ENCODE measurements around the gene SLC15A5. TPM values are rescaled to one million over a fixed set of nuclear protein-coding genes. Genes with fewer than 3 reads are reported as not detected.

Gene SLC15A5
- polyA plus RNA-seq, 1 donor = not detected

DNA sequence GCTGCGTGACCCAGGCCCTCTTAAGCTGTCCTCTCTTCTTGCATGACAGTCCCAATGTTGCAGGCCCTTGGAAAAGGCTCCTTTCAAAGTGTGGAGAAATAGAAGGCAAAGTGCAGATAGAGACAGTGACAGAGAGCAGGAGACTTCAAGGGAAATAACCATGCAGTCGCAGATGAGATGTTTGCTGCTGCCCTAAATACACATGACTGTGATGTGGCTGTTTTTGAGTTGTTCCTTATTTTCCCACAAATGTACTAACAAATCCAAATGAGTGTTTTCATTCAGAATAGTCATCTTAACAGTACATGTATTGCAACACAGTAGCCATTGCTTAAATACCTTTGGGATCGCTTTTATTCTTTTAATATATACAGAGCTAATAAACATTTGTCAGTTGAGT, 101.6 kb downstream of the SLC15A5 start:
- DNase-seq = no peak

- DNase-seq = no peak
Measured at GRCh38 chr12:16174282-16174681, 103.2 kb downstream of the SLC15A5 start.

DNA sequence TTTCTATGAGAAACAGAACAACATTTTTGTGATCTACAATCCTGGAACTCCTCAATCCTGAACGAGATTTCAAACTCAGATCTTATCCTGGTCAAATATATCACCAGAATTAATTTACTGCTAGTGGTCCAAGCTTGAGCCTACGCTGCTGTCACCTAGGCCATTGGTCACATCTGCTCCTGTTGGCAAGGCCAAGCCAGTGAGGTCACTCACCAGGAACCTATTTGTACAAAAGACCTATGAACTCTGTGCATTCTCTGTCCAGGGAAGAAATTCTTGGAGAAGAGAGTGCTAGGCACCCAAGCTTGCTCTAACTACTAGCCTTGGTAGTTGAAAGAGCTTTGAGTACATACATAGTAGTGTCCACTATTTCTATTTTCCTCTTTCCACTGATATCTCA, 106.1 kb downstream of the SLC15A5 start:
- no peak for DNase-seq

DNA sequence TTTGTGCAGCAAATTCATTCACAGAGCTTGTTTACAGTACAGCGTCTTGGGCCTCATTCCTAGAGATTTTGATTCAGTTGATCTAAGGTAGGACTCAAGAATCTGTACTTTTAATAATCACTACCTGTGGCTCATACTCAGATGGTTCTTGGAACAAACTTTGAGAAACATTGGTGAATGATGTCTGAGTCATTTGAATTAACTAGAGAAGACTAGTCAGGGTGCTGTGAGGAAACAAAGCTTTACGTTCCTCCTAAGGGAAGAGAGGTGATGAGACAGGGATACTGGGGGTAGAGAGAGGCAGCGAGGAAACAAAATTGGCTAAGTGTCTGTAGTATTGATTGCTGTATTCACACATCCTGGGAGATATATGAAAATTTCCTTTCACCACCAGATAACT, 109.4 kb downstream of the SLC15A5 start:
- DNase-seq = no peak

DNA sequence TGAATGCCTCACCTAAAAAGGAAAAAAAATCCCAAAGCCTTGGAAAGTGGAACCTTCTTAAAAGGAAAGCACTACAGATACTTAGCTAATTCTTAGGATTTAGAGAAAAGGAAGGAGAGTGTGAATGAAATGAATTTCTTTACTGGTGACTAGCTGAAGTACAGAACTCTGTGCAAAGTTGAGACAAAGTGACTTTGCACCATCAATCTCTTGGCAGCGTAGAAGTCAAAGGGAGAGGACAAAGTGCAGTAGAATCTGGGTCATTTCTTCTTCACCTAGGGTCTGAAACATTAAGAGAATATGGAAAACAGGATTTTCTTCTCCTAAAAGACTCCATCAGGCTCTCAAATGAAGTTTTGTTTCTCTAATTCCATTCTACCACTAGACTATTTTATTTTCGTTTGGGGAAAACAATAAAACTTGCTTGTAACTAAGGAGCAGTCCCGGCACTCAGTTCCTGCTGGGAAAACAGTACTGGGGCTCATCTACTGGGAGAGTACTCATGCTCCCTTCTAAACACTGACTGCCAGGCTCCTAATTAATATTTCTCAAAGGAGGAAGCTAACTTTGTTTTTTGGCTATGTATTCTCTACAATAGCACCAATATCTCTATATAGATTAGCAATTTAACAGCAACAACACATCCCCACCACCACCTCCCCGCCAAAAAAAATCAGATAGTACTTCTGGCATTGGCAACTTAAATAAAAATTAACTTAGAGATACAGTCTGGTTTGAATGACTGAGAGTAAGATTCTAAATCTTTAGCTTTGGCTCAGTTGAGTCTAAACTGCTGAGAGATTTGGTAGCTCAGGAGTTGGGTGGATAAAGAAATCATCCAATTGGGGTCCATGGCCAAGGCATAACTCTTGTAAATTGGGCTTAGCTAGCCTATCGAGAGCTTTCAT, 110.7 kb downstream of the SLC15A5 start:
- no peak for DNase-seq

- DNase-seq = peak; percentile 27
Measured at GRCh38 chr12:16165506-16165905, 112.0 kb downstream of the SLC15A5 start.

GRCh38 chr12:16163901-16164300, 113.6 kb downstream of the SLC15A5 start:
- no peak for DNase-seq

GRCh38 chr12:16163146-16163545, 114.3 kb downstream of the SLC15A5 start:
- no peak for DNase-seq

- no peak for DNase-seq
Measured at GRCh38 chr12:16159571-16159970, 117.9 kb downstream of the SLC15A5 start.

GRCh38 chr12:16158050-16158449, 119.4 kb downstream of the SLC15A5 start:
- DNase-seq = no peak

DNA sequence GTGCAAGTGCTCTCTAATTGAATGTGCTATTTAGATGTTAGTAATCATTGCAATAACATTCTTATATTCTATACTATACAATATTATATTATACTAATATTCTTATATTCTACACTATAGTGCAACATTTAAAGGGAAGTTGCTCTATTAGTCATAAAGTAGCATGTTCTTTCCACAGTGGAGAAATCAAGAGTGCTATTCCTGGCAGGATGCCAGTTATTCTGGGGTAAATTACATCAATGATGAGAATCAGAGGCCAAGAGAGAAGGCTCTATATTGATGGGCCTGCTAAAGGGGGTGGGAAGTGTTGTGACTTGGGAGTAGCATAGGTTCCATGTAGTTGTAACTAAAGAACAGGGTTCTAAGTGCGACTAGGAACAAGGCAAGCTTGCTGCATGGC, 121.5 kb downstream of the SLC15A5 start:
- DNase-seq = no peak

- no peak for DNase-seq
Measured at GRCh38 chr12:16154990-16155389, 122.5 kb downstream of the SLC15A5 start.

DNA sequence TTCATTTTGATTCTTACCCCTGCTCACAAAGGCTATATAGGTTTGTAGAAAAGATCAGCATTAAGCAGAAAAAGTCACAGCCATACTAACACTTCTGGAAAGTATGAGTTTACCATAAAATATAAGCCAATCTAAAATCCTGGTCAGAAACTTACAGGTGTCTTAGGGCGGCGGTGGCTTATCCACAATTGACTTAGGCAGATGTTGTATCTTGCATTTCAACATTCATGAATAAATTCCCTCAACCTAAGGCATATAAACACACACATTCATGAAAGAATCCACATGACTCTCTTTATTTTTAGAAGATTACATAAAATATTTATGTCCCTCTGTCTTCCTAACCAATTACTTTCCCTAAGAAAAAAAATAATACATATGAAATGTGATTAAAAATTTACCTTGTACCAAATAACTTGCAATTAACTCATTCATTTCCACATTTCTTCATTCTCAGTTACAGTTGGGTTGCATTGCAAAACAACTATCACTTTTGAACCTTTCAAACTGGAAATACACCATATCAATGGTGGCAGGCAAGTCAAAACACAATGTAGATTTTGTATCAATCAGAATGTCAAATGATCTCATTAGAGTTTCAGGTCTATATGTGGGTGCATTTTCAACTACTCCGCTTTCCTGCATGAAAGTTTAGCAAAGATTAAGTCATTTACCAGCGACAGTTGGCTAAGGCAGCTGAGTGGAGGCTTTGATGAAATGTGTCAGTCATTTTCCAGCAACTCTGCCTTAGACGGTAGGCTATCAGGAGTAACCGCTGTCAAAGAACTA, 124.4 kb downstream of the SLC15A5 start:
- no peak for DNase-seq

- no peak for DNase-seq
Measured at GRCh38 chr12:16150276-16150675, 127.2 kb downstream of the SLC15A5 start.

DNA sequence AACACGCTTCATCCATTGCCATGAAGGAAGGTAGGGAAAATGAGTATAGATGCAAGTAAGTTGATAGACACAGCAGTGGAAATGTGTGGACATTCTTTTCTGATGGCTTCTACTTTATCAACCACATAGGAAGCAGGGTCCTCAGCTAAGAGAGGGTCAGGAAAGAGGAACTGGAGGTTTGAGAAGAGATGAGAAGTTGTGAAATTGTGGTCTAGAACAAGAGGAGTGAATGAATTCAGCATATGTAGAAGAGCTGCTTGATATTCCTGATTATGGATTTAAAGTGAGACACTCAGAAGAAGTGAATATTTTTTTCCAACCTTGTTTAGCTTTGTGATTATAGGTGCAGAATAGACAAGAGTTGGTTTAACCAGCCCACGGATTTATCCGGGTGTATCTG, 128.5 kb downstream of the SLC15A5 start:
- no peak for DNase-seq

Other genes starting within 250 kb of the SLC15A5 start
- 29.8 TPM for gene MGST1, start 70.0 kb upstream of the SLC15A5 start, polyA plus RNA-seq (ENCODE audit: insufficient read length)

Data from left kidney (tissue), 2 donors.